Gastroesophageal sphincter (tissue), 3 donors: ENCODE measurements around the gene RSKR.

Experiments
- POLR2A ChIP-seq, 2 donors: fragments of 450-650 bp; IDR thresholded peaks; one replicate each; pipeline ENCODE4 v1.6.1; 2017; ENCODE audit warnings: antibody characterized with exemption in 2 of 2, mild to moderate bottlenecking in 2 of 2, moderate library complexity in 1 of 2
- POLR2AphosphoS5 ChIP-seq: sonication (generic); formaldehyde crosslinking; IDR thresholded peaks from one replicate; pipeline ENCODE4 v1.6.1; 2017; ENCODE audit warnings: antibody characterized with exemption
- TF ChIP-seq, protein P1 (sequence below), 4 experiments: fragments of 200-600 bp in 2 of 4; fragments of 450-650 bp in 2 of 4; sonication (generic) in 1 of 4; IDR thresholded peaks; one replicate each; pipeline ENCODE4 v1.5.1; 2017 to 2019; ENCODE audit warnings: antibody characterized with exemption in 4 of 4, mild to moderate bottlenecking in 2 of 4, moderate library complexity in 2 of 4

DNA sequence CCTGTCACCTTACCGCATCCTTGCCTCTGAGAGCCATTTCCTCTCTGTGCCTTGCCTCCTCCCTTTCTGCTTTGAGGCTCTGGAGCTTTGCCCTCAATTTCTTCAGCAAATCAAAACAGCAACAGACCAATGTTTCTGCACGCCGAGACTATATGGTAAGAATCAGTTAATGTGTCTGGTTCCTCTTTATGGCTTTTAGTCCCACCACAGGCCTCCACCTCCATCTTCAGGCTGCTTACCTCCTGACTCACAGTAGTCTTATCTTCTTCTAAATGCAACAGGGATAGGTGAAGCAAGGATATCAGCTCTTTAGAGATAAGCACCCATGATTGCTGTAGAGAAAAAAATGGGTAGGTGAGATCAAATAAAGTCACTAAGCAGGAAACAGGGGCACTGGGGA is 28.1 kb downstream of the RSKR start:
- TF ChIP-seq, protein P1, sequence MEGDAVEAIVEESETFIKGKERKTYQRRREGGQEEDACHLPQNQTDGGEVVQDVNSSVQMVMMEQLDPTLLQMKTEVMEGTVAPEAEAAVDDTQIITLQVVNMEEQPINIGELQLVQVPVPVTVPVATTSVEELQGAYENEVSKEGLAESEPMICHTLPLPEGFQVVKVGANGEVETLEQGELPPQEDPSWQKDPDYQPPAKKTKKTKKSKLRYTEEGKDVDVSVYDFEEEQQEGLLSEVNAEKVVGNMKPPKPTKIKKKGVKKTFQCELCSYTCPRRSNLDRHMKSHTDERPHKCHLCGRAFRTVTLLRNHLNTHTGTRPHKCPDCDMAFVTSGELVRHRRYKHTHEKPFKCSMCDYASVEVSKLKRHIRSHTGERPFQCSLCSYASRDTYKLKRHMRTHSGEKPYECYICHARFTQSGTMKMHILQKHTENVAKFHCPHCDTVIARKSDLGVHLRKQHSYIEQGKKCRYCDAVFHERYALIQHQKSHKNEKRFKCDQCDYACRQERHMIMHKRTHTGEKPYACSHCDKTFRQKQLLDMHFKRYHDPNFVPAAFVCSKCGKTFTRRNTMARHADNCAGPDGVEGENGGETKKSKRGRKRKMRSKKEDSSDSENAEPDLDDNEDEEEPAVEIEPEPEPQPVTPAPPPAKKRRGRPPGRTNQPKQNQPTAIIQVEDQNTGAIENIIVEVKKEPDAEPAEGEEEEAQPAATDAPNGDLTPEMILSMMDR (IDR thresholded peaks at IDR 0.05): no peak
- no peak for TF ChIP-seq POLR2A (IDR thresholded peaks at IDR 0.05)
- TF ChIP-seq POLR2AphosphoS5: no peak
